Activated naive CD4-positive, alpha-beta T cell treated with anti-CD3 and anti-CD28 coated beads, Interleukin-2, amount 50 U/mL, for 16 hours (primary cell): Measurements from ENCODE around the gene YOD1.

Experiments used
- DNase-seq: peaks from one replicate; pipeline ENCODE4 v3.0.0-alpha.2; 2020

YOD1 gene

GRCh38 chr1:207004931-207005830, 45.8 kb downstream of the YOD1 start:
- DNase-seq: peak; percentile 41

- DNase-seq: no peak
These were observed 47.8 kb downstream of the YOD1 start for GRCh38 chr1:207003210-207003609.

- no peak for DNase-seq
These were observed 48.3 kb downstream of the YOD1 start for GRCh38 chr1:207002724-207003146.

GRCh38 chr1:207001492-207002245, 49.3 kb downstream of the YOD1 start:
- DNase-seq: no peak

- DNase-seq: no peak
These were observed 50.2 kb downstream of the YOD1 start for GRCh38 chr1:207000651-207001291.

GRCh38 chr1:206998816-206999215, 52.2 kb downstream of the YOD1 start:
- no peak for DNase-seq
